ENCODE results near the gene DNAAF5. TPM values are rescaled to one million over a fixed set of nuclear protein-coding genes. Genes with fewer than 3 reads are reported as not detected.

DNAAF5 gene
- total and polyA plus RNA-seq, 2 of the 4 experiments (the other 2 are of a cell fraction): 12.4 to 32.6 TPM

- peaks cover 2% of the 10 kb centered on the region; the same call in 1 of the 2 replicates for H3K9me3 ChIP-seq (ENCODE audit: control insufficient read depth, insufficient read depth, low read length)
- no peak overlapping the region for H4K8ac ChIP-seq (ENCODE audit: low read depth in 2 of 2, low read length in 2 of 2)
- no peak overlapping the region for H2BK20ac ChIP-seq (ENCODE audit: low read depth, low read length)
- H3K14ac ChIP-seq (replicated peaks; ENCODE audit: low read depth, low read length): no peak overlapping the region
- H4K91ac ChIP-seq (ENCODE audit: insufficient read depth, low read depth, low read length): no peak overlapping the region
- H4K5ac ChIP-seq (ENCODE audit: low read depth, low read length): no peak overlapping the region
- H3K18ac ChIP-seq (ENCODE audit: low read depth, low read length): no peak overlapping the region
- H2BK120ac ChIP-seq (ENCODE audit: low read depth, low read length): no peak overlapping the region
- H3K36me3 ChIP-seq (ENCODE audit: control insufficient read depth, insufficient read depth, low read length): peaks cover 18% of the 10 kb centered on the region
- ChIA-PET CTCF (no interaction called here), POLR2A (ENCODE audit: unreplicated experiment) (no interaction called here)
- H4K20me1 ChIP-seq (ENCODE audit: insufficient read depth, low read length): peaks cover 3% of the 10 kb centered on the region
- ATAC-seq (ENCODE audit: low read depth) (no peak), DNase-seq (no peak)
- no peak overlapping the region for H2BK15ac ChIP-seq (ENCODE audit: low read depth, low read length)
- WGBS, 2 experiments (ENCODE audit: extremely low coverage in 2 of 2, insufficient read length in 1 of 2): 96% methylated on average over 16 of the region's 29 CpGs; no CpG with 5 or more reads in 1 of the 2 experiments
- H3K9ac ChIP-seq (ENCODE audit: low read depth, low read length): no peak overlapping the region
- no peak overlapping the region for H3K4me3 ChIP-seq (ENCODE audit: insufficient read depth, low read depth, low read length)
- in situ Hi-C loops (cut with MboI; ENCODE audit: low sequenced_read_pairs) (no loop called here), dilution Hi-C loops (cut with HindIII; ENCODE audit: low sequenced_read_pairs, unreplicated experiment) (no loop called here), intact Hi-C loops (cut with micrococcal nuclease) (loop anchor here (5.0 kb wide), 2 partner anchors 212 to 397 kb away; partner anchors contain the start of gene PDGFA)
- BruUV-seq (replicated peaks): no TSS peak
- H3K4me2 ChIP-seq (ENCODE audit: low read depth, low read length): no peak overlapping the region
- H2BK5ac ChIP-seq (ENCODE audit: low read depth, low read length, poor library complexity, severe bottlenecking): no peak overlapping the region
- no peak overlapping the region for H3K56ac ChIP-seq (ENCODE audit: extremely low read depth, insufficient read depth, low read length)
- H3K4me1 ChIP-seq (ENCODE audit: control insufficient read depth, insufficient read depth, low read length): peaks cover 17% of the 10 kb centered on the region
- H2AK9ac ChIP-seq (replicated peaks; ENCODE audit: low read depth, low read length, poor library complexity): peak overlapping the region; percentile 34
- H2AK5ac ChIP-seq (ENCODE audit: low read depth, low read length): no peak overlapping the region
- peaks cover 20 to 62% of the 10 kb centered on the region in 2 experiments; a peak in 3 of 4 replicates for H3K79me1 ChIP-seq (ENCODE audit: low read depth in 1 of 2, low read length in 2 of 2)
- H3K4ac ChIP-seq (ENCODE audit: low read depth, low read length): no peak overlapping the region
- no peak overlapping the region for H3K23ac ChIP-seq (ENCODE audit: low read depth, low read length)
- 0 out of 2 replicates have a peak, but pooled peaks cover 2% of the 10 kb centered on the region for H3K9me1 ChIP-seq (ENCODE audit: insufficient read depth, low read length)
- H3K27me3 ChIP-seq (ENCODE audit: control insufficient read depth, insufficient read depth, low read length): no peaks in the 10 kb centered on the region
- H2AFZ ChIP-seq (replicated peaks; ENCODE audit: low read length, poor library complexity): no peak overlapping the region
- H3K27ac ChIP-seq (ENCODE audit: insufficient read depth, low read length): no peak overlapping the region
- TF ChIP-seq CHD1 (IDR thresholded peaks at IDR 0.05; ENCODE audit: low read depth, low read length) (no peak), MAZ (IDR thresholded peaks at IDR 0.05; ENCODE audit: borderline replicate concordance, low read depth, low read length) (no peak), RCOR1 (IDR thresholded peaks at IDR 0.05; ENCODE audit: insufficient replicate concordance, low read length) (no peak), CTCF (conservative IDR thresholded peaks at IDR 0.05; ENCODE audit: low read depth, low read length) (no peak), FOS (IDR thresholded peaks at IDR 0.05; ENCODE audit: low read depth, low read length) (no peak), SMC3 (IDR thresholded peaks at IDR 0.05; ENCODE audit: low read depth, low read length) (no peak), MAFK (IDR thresholded peaks at IDR 0.05; ENCODE audit: low read depth, low read length) (no peak), CEBPB (IDR thresholded peaks at IDR 0.05; ENCODE audit: low read depth, low read length) (no peak), BHLHE40 (IDR thresholded peaks at IDR 0.05; ENCODE audit: low read depth, low read length) (no peak), USF2 (IDR thresholded peaks at IDR 0.05; ENCODE audit: low read depth, low read length) (no peak), RFX5 (IDR thresholded peaks at IDR 0.05; ENCODE audit: low read depth, low read length) (no peak), NFE2L2 (IDR thresholded peaks at IDR 0.05; ENCODE audit: low read depth, low read length) (no peak), RAD21 (IDR thresholded peaks at IDR 0.05; ENCODE audit: low read length) (no peak), MXI1 (IDR thresholded peaks at IDR 0.05; ENCODE audit: borderline replicate concordance, low read depth, low read length) (no peak)
Observed at GRCh38 chr7:729140-730000, 2.9 kb downstream of the DNAAF5 start.
